ENCODE data around the gene RNF123.
"Not testable (repeated sequence)": the region's sequence is repeated elsewhere in the genome, so short reads cannot be mapped to it uniquely, and the experiment has no call there.

The RNF123 gene

DNA sequence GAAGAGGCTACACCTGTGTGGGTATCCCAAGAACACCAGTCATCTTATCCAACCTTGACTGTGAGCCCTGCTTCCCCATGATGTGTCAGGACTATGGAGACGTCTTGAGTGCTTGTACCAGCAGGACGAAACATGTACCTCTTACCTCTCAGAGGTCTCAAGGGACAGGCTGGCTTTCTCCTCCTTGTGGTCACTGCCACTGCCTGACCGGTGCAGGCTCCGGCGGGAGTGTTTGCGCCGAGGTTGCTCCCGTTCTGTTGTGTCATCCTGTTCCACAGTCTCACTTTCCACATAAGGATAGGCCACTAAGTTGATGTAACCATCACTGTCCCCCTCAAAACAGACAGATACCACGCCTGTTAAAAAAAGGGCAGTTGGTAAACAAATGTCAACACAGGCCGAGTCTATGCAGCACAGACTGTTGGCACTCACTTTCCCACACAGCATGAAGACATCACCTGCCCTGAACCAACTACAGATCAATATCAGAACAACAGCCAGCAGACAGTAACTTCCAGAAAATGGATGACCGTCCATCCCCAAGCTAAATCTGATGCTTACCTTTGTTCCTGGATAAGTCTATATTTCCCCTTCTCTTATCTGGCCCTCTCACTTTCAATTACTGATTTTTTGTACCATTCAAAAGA is 48.8 kb downstream of the RNF123 start:
- no peak for DNase-seq (ENCODE audit: low read depth in 3 of 3, low spot score in 1 of 3)

DNA sequence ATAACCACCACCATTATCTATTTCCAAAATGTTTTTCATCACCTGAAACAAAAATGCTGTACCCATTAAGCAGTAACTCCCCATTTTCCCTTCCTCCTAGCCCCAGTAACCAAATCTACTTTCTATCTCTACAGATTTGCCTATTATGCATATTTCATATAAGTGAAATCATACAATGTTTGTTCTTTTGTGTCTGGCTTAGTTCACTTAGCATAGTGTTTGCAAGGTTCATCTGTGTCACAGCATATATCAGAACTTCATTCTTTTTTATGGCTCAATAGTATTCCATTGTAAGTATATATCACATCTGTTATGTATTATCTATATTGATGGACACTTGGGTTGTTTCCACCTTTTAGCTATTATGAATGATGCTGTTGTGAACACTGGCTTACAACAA is 51.1 kb downstream of the RNF123 start:
- DNase-seq (ENCODE audit: low read depth in 3 of 3, low spot score in 1 of 3) = no peak

DNA sequence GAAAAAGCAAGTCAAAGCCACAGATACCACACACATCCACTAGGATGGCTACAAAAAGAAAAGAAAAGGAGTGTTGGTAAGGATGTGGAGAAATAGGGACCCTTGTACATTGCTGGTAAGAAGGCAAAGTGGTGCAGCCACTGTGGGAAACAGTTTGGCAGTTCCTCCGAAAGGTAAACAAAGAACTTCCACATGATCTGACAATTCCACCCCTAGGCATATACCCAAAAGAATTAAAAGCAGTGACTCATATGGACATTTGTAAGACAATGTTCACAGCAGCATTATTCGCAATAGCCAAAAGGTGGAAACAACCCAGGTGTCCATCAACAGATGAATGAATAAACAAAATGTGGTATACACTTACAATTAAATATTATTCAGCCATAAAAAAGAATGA is 56.6 kb downstream of the RNF123 start:
- no peak for DNase-seq (ENCODE audit: low read depth in 3 of 3, low spot score in 1 of 3)

DNA sequence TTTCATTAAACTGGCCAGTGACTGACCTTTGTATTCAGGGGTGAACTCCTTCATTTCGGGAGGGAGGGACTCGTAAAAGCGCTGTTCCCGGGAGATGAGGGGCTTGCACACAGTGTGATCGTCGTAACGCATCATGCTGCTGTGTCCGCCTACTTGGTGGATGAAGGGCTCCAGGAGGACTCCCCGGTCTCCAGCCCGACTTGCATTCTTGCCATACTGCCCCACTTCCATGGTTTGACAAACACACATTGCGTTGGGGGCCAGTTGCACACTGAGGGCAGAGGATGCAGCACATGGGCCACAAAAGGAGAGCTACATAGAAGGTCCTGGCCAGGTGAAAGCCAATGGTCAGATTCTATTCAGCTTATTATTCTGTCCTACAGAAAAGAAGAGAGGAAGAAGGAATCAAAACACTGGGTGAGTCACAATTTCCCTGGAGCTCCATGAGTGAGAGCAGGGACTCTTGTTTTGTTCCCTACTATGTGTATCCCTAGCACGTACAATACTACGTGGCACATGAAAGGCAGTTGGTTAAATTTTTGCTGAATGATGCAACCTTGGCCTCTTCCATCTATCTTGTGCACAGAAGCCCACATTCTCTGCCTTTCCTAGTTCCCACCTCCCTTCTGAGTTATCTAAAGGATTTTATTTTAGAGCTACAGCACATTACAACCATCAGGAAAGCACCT is 58.6 kb downstream of the RNF123 start:
- DNase-seq (ENCODE audit: low read depth in 3 of 3, low spot score in 1 of 3) = no peak

DNA sequence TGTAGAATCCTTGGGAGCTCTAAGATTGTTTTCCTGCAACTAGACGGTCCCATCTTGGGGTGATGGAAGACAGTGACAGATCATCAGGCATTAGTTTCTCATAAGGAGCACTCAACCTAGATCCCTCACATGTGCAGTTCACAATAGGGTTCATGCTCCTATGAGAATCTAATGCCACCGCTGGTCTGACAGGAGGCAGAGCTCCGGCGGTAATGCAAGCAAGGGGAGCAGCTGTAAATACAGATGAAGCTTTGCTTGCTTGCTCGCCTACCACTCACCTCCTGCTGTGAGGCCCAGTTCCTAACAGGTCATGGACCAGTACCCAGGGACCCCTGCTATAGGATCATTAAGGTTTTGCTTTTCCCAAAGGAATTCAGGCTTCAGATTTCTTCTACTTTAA is 59.5 kb downstream of the RNF123 start:
- DNase-seq (ENCODE audit: low read depth in 3 of 3, low spot score in 1 of 3) = not testable (repeated sequence)

DNA sequence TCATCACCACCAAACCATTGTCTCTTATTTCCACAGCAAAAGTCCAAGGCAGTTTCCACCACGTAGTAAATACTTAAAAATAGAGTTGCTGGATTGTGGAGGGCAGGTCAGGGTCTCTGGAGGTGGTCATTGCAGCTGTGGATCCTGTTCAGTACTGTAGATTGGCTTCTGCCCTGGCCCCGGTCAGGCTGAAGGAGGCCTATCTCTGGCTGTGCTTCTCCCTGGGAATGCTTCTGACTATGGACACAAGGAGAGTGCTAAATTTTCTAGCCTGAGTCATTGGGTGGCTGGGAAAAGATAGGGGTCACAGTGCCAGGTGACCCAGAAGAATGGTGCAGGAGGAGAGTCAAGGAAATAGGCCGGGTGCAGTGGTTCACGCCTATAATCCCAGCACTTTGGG is 60.7 kb downstream of the RNF123 start:
- no peak for DNase-seq (ENCODE audit: low read depth in 3 of 3, low spot score in 1 of 3)

DNA sequence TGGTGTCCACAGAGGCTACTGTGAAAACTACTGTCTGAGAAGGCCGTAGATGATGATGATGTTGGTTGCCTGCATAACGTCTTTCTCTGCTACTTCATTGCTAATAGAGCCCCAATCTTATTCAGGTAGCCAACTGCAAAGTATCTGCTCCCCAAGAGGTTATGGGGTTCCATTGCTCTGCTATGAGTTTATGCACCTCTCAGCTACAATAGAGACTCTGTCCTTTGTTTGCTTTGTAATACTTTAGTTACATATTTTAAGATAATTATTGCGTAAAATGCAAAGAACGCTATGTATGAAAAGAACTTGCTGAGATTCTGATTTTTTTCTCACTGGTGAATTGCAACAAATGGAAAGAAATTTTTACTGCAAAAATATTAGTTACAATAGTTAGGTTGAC is 62.1 kb downstream of the RNF123 start:
- no peak for DNase-seq (ENCODE audit: low read depth in 3 of 3, low spot score in 1 of 3)

DNA sequence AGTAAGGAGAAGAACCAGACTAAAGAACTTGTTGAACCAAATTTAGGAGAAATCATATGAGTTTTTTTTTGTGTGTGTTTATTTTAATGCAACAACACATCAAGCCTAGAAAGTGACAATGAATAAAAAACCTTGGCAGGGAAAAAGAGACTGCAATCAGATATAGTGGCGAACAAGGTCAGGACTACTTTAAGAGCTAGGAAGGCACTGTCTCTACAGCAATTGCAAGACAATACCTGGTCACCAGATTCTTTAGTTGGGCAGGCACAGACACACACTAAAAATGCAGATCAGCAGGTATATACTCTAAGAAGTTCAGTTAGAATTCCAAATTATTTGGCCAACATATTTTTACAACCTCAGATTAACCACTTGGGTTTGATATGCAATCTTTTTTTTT is 65.2 kb downstream of the RNF123 start:
- no peak for DNase-seq (ENCODE audit: low read depth in 3 of 3, low spot score in 1 of 3)

DNA sequence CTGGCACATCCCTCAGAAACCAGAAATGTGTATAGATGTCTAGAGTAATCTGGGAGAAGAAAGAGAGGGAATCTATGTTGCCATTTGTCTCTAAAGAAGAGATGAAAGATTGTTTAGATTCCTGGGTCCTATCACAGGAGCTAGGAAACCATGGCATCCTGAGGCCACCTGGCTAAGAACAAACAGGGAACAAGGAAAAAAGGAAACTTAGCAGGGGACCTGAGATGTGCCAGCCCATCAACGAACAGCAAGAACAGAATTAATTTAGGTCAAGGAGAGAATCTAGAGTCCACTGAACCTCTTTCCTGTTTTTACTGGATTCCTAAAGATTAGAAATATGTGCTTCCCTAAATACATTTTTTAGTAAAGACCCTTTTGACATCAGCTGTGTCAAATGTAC is 66.7 kb downstream of the RNF123 start:
- no peak for DNase-seq (ENCODE audit: low read depth in 3 of 3, low spot score in 1 of 3)

DNA sequence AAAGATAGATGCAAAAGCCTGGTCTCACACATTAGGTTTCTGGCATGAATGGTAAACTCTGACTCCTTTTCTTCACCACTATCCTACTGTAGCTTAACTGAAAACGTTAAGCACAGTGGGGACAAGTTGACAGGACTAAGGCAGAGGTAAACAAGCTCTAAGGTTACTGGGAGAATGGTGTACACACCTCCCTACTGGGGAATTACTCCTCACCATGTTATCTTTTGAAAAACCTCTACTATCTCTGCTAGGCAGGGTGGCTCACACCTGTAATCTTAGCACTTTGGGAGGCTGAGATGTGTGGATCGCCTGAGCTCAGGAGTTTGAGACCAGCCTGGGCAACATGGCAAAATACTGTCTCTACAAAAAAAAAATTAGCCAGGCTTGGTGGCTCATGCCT is 67.8 kb downstream of the RNF123 start:
- no peak for DNase-seq (ENCODE audit: low read depth in 3 of 3, low spot score in 1 of 3)

DNA sequence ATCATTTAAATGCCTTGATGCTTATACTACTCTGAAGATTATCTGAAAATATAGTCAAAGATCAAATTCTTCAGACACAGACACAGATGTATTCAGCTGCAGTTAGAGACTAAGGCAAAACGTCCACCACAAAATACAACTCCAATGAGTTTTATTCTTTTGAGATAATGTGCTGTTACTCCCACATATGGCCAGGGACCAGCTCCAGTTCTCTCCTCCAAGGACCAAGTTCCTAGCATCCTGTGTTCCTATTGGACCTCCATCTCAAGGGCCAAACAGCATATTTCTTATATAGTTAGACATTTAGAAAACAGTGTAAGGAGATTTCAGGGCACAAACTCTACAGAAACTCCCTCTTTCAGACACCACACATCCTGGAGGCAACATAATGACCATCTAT is 69.9 kb downstream of the RNF123 start:
- DNase-seq (ENCODE audit: low read depth in 3 of 3, low spot score in 1 of 3) = no peak

DNA sequence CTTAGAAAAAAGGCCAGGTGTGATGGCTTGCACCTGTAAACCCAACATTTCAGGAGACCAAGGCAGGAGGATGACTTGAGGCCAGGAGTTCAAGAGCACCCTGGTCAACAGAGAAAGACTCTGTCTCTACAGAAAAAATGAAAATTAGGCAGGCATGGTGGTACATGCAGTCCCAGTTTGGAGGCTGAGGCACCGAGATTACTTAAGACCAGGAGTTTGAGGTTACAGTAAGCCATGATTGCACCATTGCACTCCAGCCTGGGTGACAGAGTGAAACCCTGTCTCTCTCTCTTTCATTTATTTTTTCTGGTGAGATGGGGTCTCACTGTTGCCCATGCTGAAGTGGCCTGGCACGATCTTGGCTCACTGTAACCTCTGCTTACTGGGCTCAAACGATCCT is 72.3 kb downstream of the RNF123 start:
- DNase-seq (ENCODE audit: low read depth in 3 of 3, low spot score in 1 of 3) = no peak

DNA sequence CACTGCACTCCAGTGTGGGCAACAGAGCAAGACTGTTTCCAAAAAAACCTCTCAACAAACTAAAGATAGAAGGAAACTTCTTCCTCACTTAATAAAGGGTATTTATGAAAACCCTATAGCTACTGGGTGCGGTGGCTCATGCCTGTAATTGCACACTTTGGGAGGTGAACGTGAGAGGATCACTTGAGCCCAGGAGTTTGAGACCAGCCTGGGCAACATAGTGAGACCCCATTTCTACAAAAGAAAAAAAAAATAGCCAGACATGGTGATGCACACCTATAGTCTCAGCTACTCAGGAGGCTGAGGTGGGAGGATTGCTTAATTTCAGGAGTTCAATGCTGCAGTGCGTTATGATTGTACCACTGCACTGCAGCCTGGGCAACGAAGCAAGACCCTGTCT is 74.6 kb downstream of the RNF123 start:
- no peak for DNase-seq (ENCODE audit: low read depth in 3 of 3, low spot score in 1 of 3)

DNA sequence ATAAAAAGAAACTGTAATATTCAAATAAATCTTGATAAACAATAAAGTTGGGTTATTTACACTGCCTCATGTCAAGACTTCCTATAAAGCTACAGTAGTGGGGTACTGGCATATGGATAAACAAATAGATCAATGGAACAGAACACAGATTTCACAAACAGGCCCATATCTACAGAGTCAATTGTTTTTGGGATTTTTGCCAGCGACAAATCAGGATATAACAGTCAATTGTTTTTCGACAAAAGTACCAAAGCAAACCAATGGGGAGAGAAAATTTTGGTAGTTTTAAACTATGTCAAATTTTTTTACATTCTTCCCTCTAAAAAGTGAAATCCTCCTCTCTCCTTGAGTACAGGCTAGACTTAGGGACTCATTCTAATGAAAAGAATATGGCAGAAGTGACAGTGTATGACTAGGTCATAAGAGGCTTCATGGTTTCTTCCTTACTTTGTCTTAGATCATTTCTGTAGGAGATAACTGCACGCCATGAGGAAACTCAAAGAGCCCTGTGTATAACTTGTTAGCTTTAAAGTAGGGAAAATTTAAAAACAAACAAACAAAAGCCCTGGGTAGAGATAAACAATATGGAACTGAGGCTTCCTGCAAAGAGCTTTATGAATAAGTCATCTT is 80.0 kb downstream of the RNF123 start:
- DNase-seq (ENCODE audit: low read depth in 3 of 3, low spot score in 1 of 3) = no peak

DNA sequence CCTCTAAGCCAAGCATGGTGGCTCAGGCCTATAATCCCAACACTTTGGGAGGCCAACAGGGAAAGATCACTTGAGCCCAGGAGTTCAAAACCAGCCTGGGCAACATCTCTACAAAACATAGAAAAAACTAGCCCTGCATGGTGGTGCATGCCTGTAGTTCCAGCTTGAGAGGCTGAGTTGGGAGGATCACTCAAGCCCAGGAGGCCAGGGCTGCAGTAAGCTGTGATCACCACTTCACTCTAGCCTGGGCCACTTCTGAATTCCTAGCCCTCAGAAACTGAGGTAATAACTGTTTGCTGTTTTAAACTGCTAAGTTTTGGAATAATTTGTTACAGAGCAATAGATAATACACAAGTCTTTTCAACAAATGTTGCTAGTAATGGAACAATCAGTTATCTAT is 80.6 kb downstream of the RNF123 start:
- no peak for DNase-seq (ENCODE audit: low read depth in 3 of 3, low spot score in 1 of 3)
